CD14-positive monocyte (primary cell): ENCODE results near the gene MEOX1. TPM values are rescaled to one million over a fixed set of nuclear protein-coding genes. Genes with fewer than 3 reads are reported as not detected.
A peak's percentile ranks its signal among the peaks of the same experiment; 100 is the strongest.

Experiments
- DNase-seq, 3 donors: peaks; one replicate each; pipeline ENCODE4 v3.0.0-alpha.2; 2011 to 2022
- H2AFZ ChIP-seq: 2 replicates; pipeline ENCODE4 v1.6.0; 2012; ENCODE audit warnings: mild to moderate bottlenecking, low read depth, low read length, inconsistent platforms; ENCODE audit not compliant: insufficient read depth, poor library complexity, severe bottlenecking
- H3K27ac ChIP-seq, 2 donors: 1 replicate in 1 of 2; 2 replicates in 1 of 2; pipeline ENCODE4 v1.5.1; 2012 to 2013; ENCODE audit warnings: low read length in 2 of 2, control low read depth in 1 of 2, inconsistent platforms in 1 of 2, low read depth in 1 of 2, mild to moderate bottlenecking in 1 of 2
- H3K27me3 ChIP-seq, 2 donors: one replicate each; pipeline versions ENCODE4 v1.6.0 to v1.6.1; 2011 to 2013; ENCODE audit warnings: low read length in 2 of 2; ENCODE audit not compliant: control insufficient read depth in 2 of 2, insufficient read depth in 2 of 2
- H3K36me3 ChIP-seq, 2 donors: replicated peaks in 1 of 2; 1 replicate in 1 of 2; 2 replicates in 1 of 2; pipeline versions ENCODE4 v1.5.1 to v1.6.1; 2012 to 2013; ENCODE audit warnings: low read length in 2 of 2, control low read depth in 1 of 2, inconsistent platforms in 1 of 2, mild to moderate bottlenecking in 1 of 2; ENCODE audit not compliant: insufficient read depth in 2 of 2, control insufficient read depth in 1 of 2
- H3K4me1 ChIP-seq, 2 donors: 1 replicate in 1 of 2; 2 replicates in 1 of 2; pipeline versions ENCODE4 v1.5.1 to v1.6.1; 2012 to 2013; ENCODE audit warnings: low read length in 2 of 2, control low read depth in 1 of 2, inconsistent platforms in 1 of 2, mild to moderate bottlenecking in 1 of 2, moderate library complexity in 1 of 2; ENCODE audit not compliant: insufficient read depth in 2 of 2, control insufficient read depth in 1 of 2
- H3K4me2 ChIP-seq: replicated peaks from 2 replicates; pipeline ENCODE3; 2012; ENCODE audit warnings: low read length, moderate library complexity, mild to moderate bottlenecking; ENCODE audit not compliant: poor library complexity, severe bottlenecking; ENCODE audit errors: extremely low read depth
- H3K4me3 ChIP-seq, 3 experiments: fragments of 200-600 bp in 1 of 3; sonication (generic) in 1 of 3; replicated peaks in 1 of 3; 1 replicate in 2 of 3; 2 replicates in 1 of 3; pipeline ENCODE4 v1.5.1; 2011 to 2013; ENCODE audit warnings: low read length in 3 of 3, mild to moderate bottlenecking in 3 of 3, control low read depth in 2 of 3, low read depth in 2 of 3, inconsistent platforms in 1 of 3, moderate library complexity in 1 of 3
- H3K79me2 ChIP-seq: 2 replicates; pipeline ENCODE4 v1.6.0; 2012; ENCODE audit warnings: mild to moderate bottlenecking, control low read depth, inconsistent platforms, low read length, moderate library complexity; ENCODE audit not compliant: insufficient read depth
- H3K9ac ChIP-seq: 2 replicates; pipeline ENCODE4 v1.6.0; 2017; ENCODE audit warnings: low read length, mild to moderate bottlenecking; ENCODE audit not compliant: insufficient read depth, poor library complexity, severe bottlenecking
- H3K9me3 ChIP-seq, 2 donors: replicated peaks in 1 of 2; 1 replicate in 1 of 2; 2 replicates in 1 of 2; pipeline versions ENCODE4 v1.5.1 to v1.6.1; 2012 to 2013; ENCODE audit warnings: low read length in 2 of 2, control low read depth in 1 of 2; ENCODE audit not compliant: control insufficient read depth in 1 of 2, insufficient read depth in 1 of 2
- H4K20me1 ChIP-seq: 2 replicates; pipeline ENCODE4 v1.6.0; 2012; ENCODE audit warnings: mild to moderate bottlenecking, low read length, control low read depth, moderate library complexity; ENCODE audit not compliant: insufficient read depth
- H3K27ac Mint-ChIP-seq, 7 donors: one replicate each; pipeline ENCODE4 v1.8.0; 2020; ENCODE audit warnings: mild to moderate bottlenecking in 7 of 7, mixed read lengths in 7 of 7, moderate library complexity in 6 of 7, inconsistent platforms in 2 of 7
- H3K27me3 Mint-ChIP-seq, 3 donors: one replicate each; pipeline ENCODE4 v1.8.0; 2021 to 2022; ENCODE audit warnings: low read depth in 3 of 3, mild to moderate bottlenecking in 3 of 3, mixed read lengths in 3 of 3, moderate library complexity in 3 of 3, inconsistent platforms in 1 of 3
- H3K36me3 Mint-ChIP-seq, 2 donors: one replicate each; pipeline ENCODE4 v1.8.0; 2020; ENCODE audit warnings: mixed read lengths in 2 of 2, inconsistent platforms in 1 of 2, mild to moderate bottlenecking in 1 of 2
- H3K4me1 Mint-ChIP-seq: one replicate; pipeline ENCODE4 v1.8.0; 2020; ENCODE audit warnings: mild to moderate bottlenecking, mixed read lengths
- H3K4me3 Mint-ChIP-seq, 2 donors: one replicate each; pipeline ENCODE4 v1.8.0; 2020; ENCODE audit warnings: mild to moderate bottlenecking in 2 of 2, mixed read lengths in 2 of 2, moderate library complexity in 1 of 2
- H3K9me3 Mint-ChIP-seq, 7 donors: one replicate each; pipeline ENCODE4 v1.8.0; 2020 to 2022; ENCODE audit warnings: mixed read lengths in 7 of 7, mild to moderate bottlenecking in 6 of 7, moderate library complexity in 6 of 7, inconsistent platforms in 2 of 7
- CTCF ChIP-seq: fragments of 200-600 bp; IDR thresholded peaks from one replicate; pipeline ENCODE4 v1.8.0; 2022; ENCODE audit warnings: antibody characterized with exemption, mild to moderate bottlenecking
- WGBS: methylation state at CpG from one replicate; pipeline ENCODE4 v1.1.5; 2013; ENCODE audit warnings: missing lambda C conversion rate; ENCODE audit not compliant: insufficient coverage; 5-methylcytosine and 5-hydroxymethylcytosine counted together
- intact Hi-C, 2 donors: fragments of 100-400 bp; cut with micrococcal nuclease; formaldehyde crosslinking; loops; one replicate each; pipeline versions ENCODE4 v1.15.0 to v1.15.1; 2023
- polyA plus RNA-seq, 3 donors: library from polyadenylated mRNA; depleted of rRNA in 1 of 3; unstranded in 2 of 3; stranded (reverse) in 1 of 3; fragments of 300-500 nt in 2 of 3; fragments of >200 nt in 1 of 3; fragmentation: Illumina TruSeq in 2 of 3; gene quantifications; 1 replicate in 2 of 3; 2 replicates in 1 of 3; pipeline ENCODE4 v1.2.3, GENCODE V29; 2012 to 2021

Gene MEOX1
- polyA plus RNA-seq, 3 donors, result 0.06 TPM; not detected in 2

- H3K4me1 ChIP-seq, result peaks cover 41 to 47% of the 10 kb centered on the region in 2 donors
- Mint-ChIP-seq H3K36me3 (no peaks in the 10 kb centered on the region), H3K9me3 (no peaks in the 10 kb centered on the region), H3K27ac (peak overlapping the region; percentile 44 to 87 (median 75)), H3K4me1 (peaks cover 45% of the 10 kb centered on the region), H3K27me3 (peaks cover 0 to 8% (median under 1%) of the 10 kb centered on the region in 3 donors), H3K4me3 (peak overlapping the region; percentile 58 to 77)
- intact Hi-C loops, result no loop called here
- no peaks in the 10 kb centered on the region for H3K79me2 ChIP-seq
- H3K4me3 ChIP-seq, result peak overlapping the region in 1 of 3 experiments; percentile 52
- peak in 2 of 3 donors; percentile 38 to 63 for DNase-seq
- peak overlapping the region; percentile 31 for H2AFZ ChIP-seq
- no peaks in the 10 kb centered on the region for H4K20me1 ChIP-seq
- H3K36me3 ChIP-seq, result no peaks in the 10 kb centered on the region
- no peaks in the 10 kb centered on the region for H3K27me3 ChIP-seq
- H3K9ac ChIP-seq, result peak overlapping the region; percentile 19
- no peak for TF ChIP-seq CTCF
- H3K4me2 ChIP-seq, result peak overlapping the region; percentile 65
- H3K27ac ChIP-seq, result peak overlapping the region; percentile 24 to 30
- no peaks in the 10 kb centered on the region for H3K9me3 ChIP-seq
- WGBS, result no CpG with 5 or more reads among the region's 5 CpGs
These were observed 5.9 kb downstream of the MEOX1 start for GRCh38 chr17:43655693-43656255.

GRCh38 chr17:43652124-43652480 is 9.6 kb downstream of the MEOX1 start:
- no peak overlapping the region for H3K4me3 Mint-ChIP-seq
- H2AFZ ChIP-seq, result no peak overlapping the region
- no peaks in the 10 kb centered on the region for H3K36me3 ChIP-seq
- H3K27ac ChIP-seq, result no peak overlapping the region
- TF ChIP-seq CTCF, result no peak
- no peaks in the 10 kb centered on the region for H3K79me2 ChIP-seq
- H3K4me1 Mint-ChIP-seq, result peaks cover 49% of the 10 kb centered on the region
- H3K4me1 ChIP-seq, result peaks cover 42 to 54% of the 10 kb centered on the region in 2 donors
- no peaks in the 10 kb centered on the region for H3K9me3 ChIP-seq
- no peaks in the 10 kb centered on the region for H3K9me3 Mint-ChIP-seq
- H3K9ac ChIP-seq, result no peak overlapping the region
- no peak overlapping the region for H3K4me2 ChIP-seq
- DNase-seq, result no peak
- H3K4me3 ChIP-seq, result no peak overlapping the region
- WGBS, result 87% methylated on average over 3 of the region's 6 CpGs
- no peaks in the 10 kb centered on the region for H3K36me3 Mint-ChIP-seq
- H3K27me3 ChIP-seq, result no peaks in the 10 kb centered on the region
- intact Hi-C loops, result no loop called here
- peaks cover 2 to 8% (median 5%) of the 10 kb centered on the region in 3 donors for H3K27me3 Mint-ChIP-seq
- no peaks in the 10 kb centered on the region for H4K20me1 ChIP-seq
- H3K27ac Mint-ChIP-seq, result peak overlapping the region in 1 of 7 donors; percentile 31
